Mesothelial cell of epicardium (in vitro differentiated cells): ENCODE data around the gene OSER1. TPM values are rescaled to one million over a fixed set of nuclear protein-coding genes. Genes with fewer than 3 reads are reported as not detected.
"Not testable (repeated sequence)": the region's sequence is repeated elsewhere in the genome, so short reads cannot be mapped to it uniquely, and the experiment has no call there.

ENCODE experiments used
- DNase-seq, 2 experiments: peaks; one replicate each; pipeline ENCODE4 v3.0.0; 2021; ENCODE audit warnings: low spot score in 2 of 2; ENCODE audit not compliant: unreplicated experiment in 2 of 2
- H3K27ac Mint-ChIP-seq: 2 replicates; pipeline ENCODE4 v1.8.0; 2021; ENCODE audit warnings: mixed read lengths
- H3K27me3 Mint-ChIP-seq: 2 replicates; pipeline ENCODE4 v1.8.0; 2021; ENCODE audit warnings: low read depth, mixed read lengths
- H3K36me3 Mint-ChIP-seq: 2 replicates; pipeline ENCODE4 v1.8.0; 2021; ENCODE audit warnings: mixed read lengths
- H3K4me1 Mint-ChIP-seq: 2 replicates; pipeline ENCODE4 v1.8.0; 2021; ENCODE audit warnings: mixed read lengths
- H3K4me3 Mint-ChIP-seq: 2 replicates; pipeline ENCODE4 v1.8.0; 2021; ENCODE audit warnings: mild to moderate bottlenecking, moderate library complexity, mixed read lengths
- H3K9me3 Mint-ChIP-seq: 2 replicates; pipeline ENCODE4 v1.8.0; 2021; ENCODE audit warnings: mixed read lengths
- CTCF ChIP-seq: fragments of 200-600 bp; sonication (generic); IDR thresholded peaks from one replicate; pipeline ENCODE4 v1.5.0; 2021; ENCODE audit warnings: antibody characterized with exemption; ENCODE audit not compliant: unreplicated experiment
- total RNA-seq: library from RNA; stranded (reverse); gene quantifications from 3 replicates; pipeline ENCODE4 v1.2.1, GENCODE V29; 2021

The OSER1 gene
- total RNA-seq, 1 donor from 2014 or later: 31.5 TPM

GRCh38 chr20:44190197-44190852, 20.2 kb downstream of the OSER1 start:
- peaks cover 22% of the 10 kb centered on the region for H3K4me1 Mint-ChIP-seq
- peak in 1 of 2 experiments; percentile 77 for DNase-seq
- not testable (repeated sequence) for H3K9me3 Mint-ChIP-seq, H3K36me3 Mint-ChIP-seq, H3K27me3 Mint-ChIP-seq, H3K27ac Mint-ChIP-seq, H3K4me3 Mint-ChIP-seq
- peak; percentile 82 for TF ChIP-seq CTCF

GRCh38 chr20:44188752-44189151, 21.8 kb downstream of the OSER1 start:
- Mint-ChIP-seq H3K4me3 (no peak overlapping the region), H3K9me3 (no peaks in the 10 kb centered on the region), H3K27me3 (no peaks in the 10 kb centered on the region), H3K36me3 (no peaks in the 10 kb centered on the region), H3K4me1 (peaks cover 22% of the 10 kb centered on the region), H3K27ac (peak overlapping the region; percentile 73)
- TF ChIP-seq CTCF: no peak
- DNase-seq: no peak

- Mint-ChIP-seq H3K9me3 (no peaks in the 10 kb centered on the region), H3K36me3 (no peaks in the 10 kb centered on the region), H3K4me3 (peak overlapping the region; percentile 70), H3K4me1 (peaks cover 24% of the 10 kb centered on the region), H3K27me3 (no peaks in the 10 kb centered on the region), H3K27ac (peak overlapping the region; percentile 18)
- no peak for TF ChIP-seq CTCF
- no peak for DNase-seq
Measured at GRCh38 chr20:44187772-44188709, 22.5 kb downstream of the OSER1 start.

GRCh38 chr20:44187054-44187771, 23.4 kb downstream of the OSER1 start, which contains the start of gene JPH2:
Gene JPH2 (minus strand): TSS chr20:44187188. CDS start chr20:44186705, 483 bp downstream.
- H3K27me3 Mint-ChIP-seq: no peaks in the 10 kb centered on the region
- H3K4me1 Mint-ChIP-seq: peaks cover 27% of the 10 kb centered on the region
- H3K27ac Mint-ChIP-seq: peak within 1 kb of the TSS; percentile 18
- TF ChIP-seq CTCF: no peak
- no peak for DNase-seq
- H3K36me3 Mint-ChIP-seq: no peaks in the 10 kb centered on the region
- H3K4me3 Mint-ChIP-seq: peak within 1 kb of the TSS; percentile 70
- no peaks in the 10 kb centered on the region for H3K9me3 Mint-ChIP-seq

DNA sequence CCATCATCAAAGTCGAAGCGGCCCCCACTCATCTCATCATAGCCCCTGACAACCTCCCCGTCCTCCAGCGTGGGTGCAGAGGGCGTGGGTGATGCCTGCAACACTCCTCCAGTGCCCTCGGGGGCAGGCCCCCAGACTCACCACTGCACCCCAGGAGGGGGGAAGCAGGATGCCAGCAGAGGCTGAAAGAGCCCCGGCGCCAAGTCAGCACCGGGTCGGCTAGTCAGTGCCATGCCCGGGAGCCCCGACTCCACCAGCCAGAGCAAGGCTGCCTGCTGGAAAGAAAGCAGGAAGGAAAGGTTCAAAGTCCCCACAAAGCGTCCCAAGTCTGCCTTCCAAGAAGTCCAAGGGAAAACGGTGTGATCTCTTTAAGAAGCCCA, 23.9 kb downstream of the OSER1 start:
- no peaks in the 10 kb centered on the region for H3K27me3 Mint-ChIP-seq
- no peak for DNase-seq
- H3K4me1 Mint-ChIP-seq: peaks cover 30% of the 10 kb centered on the region
- no peaks in the 10 kb centered on the region for H3K9me3 Mint-ChIP-seq
- no peaks in the 10 kb centered on the region for H3K36me3 Mint-ChIP-seq
- H3K4me3 Mint-ChIP-seq: peak overlapping the region; percentile 70
- TF ChIP-seq CTCF: no peak
- H3K27ac Mint-ChIP-seq: peak overlapping the region; percentile 18
